Fibroblast of lung (primary cell): ENCODE results near the gene CEP20. TPM values are rescaled to one million over a fixed set of nuclear protein-coding genes. Genes with fewer than 3 reads are reported as not detected.
A peak's percentile ranks its signal among the peaks of the same experiment; 100 is the strongest.

Experiments
- DNase-seq, 2 donors: peaks; one replicate each; pipeline versions ENCODE4 v3.0.0 to v3.0.0-alpha.2; 2010; ENCODE audit warnings: low read depth in 2 of 2
- H2AFZ ChIP-seq: 2 replicates; pipeline ENCODE4 v1.5.1; 2012; ENCODE audit warnings: low read length, control low read depth, inconsistent platforms
- H3K27ac ChIP-seq: 2 replicates; pipeline ENCODE4 v1.5.1; 2011; ENCODE audit warnings: low read length, control low read depth; ENCODE audit not compliant: insufficient read depth
- H3K27me3 ChIP-seq: 2 replicates; pipeline ENCODE4 v1.5.1; 2011; ENCODE audit warnings: mild to moderate bottlenecking, low read length; ENCODE audit not compliant: control insufficient read depth, insufficient read depth
- H3K36me3 ChIP-seq: 2 replicates; pipeline ENCODE4 v1.5.1; 2011; ENCODE audit warnings: low read length; ENCODE audit not compliant: control insufficient read depth, insufficient read depth
- H3K4me1 ChIP-seq: 2 replicates; pipeline ENCODE4 v1.5.1; 2011; ENCODE audit warnings: low read length; ENCODE audit not compliant: control insufficient read depth, insufficient read depth; ENCODE audit errors: extremely low read depth
- H3K4me2 ChIP-seq: 2 replicates; pipeline ENCODE4 v1.5.1; 2011; ENCODE audit warnings: low read length, control low read depth; ENCODE audit not compliant: insufficient read depth; ENCODE audit errors: extremely low read depth
- H3K4me3 ChIP-seq, 4 experiments: fragments of 200-600 bp in 1 of 4; sonication (generic) in 1 of 4; replicated peaks in 1 of 4; 2 replicates each; pipeline ENCODE4 v1.5.1; 2011 to 2016; ENCODE audit warnings: low read length in 4 of 4, low read depth in 3 of 4, mild to moderate bottlenecking in 3 of 4, control low read depth in 2 of 4, inconsistent platforms in 1 of 4, mixed read lengths in 1 of 4; ENCODE audit not compliant: insufficient read depth in 1 of 4; ENCODE audit errors: control extremely low read depth in 1 of 4
- H3K79me2 ChIP-seq: 2 replicates; pipeline ENCODE4 v1.5.1; 2012; ENCODE audit warnings: mild to moderate bottlenecking, low read length, inconsistent platforms; ENCODE audit not compliant: control insufficient read depth, insufficient read depth
- H3K9ac ChIP-seq: 2 replicates; pipeline ENCODE4 v1.5.1; 2011; ENCODE audit warnings: mild to moderate bottlenecking, low read length, control low read depth; ENCODE audit not compliant: insufficient read depth
- H3K9me3 ChIP-seq: 2 replicates; pipeline ENCODE4 v1.5.1; 2012; ENCODE audit warnings: low read depth, low read length; ENCODE audit not compliant: control insufficient read depth, insufficient read depth
- H4K20me1 ChIP-seq: 2 replicates; pipeline ENCODE4 v1.5.1; 2011; ENCODE audit warnings: low read length; ENCODE audit not compliant: control insufficient read depth, insufficient read depth; ENCODE audit errors: extremely low read depth
- CTCF ChIP-seq, 2 donors: IDR thresholded peaks in 1 of 2; conservative IDR thresholded peaks in 1 of 2; 1 replicate in 1 of 2; 2 replicates in 1 of 2; pipeline ENCODE4 v1.5.1; 2011 to 2012; ENCODE audit warnings: low read length in 2 of 2, control low read depth in 1 of 2, inconsistent platforms in 1 of 2, low read depth in 1 of 2, mild to moderate bottlenecking in 1 of 2
- EZH2 ChIP-seq: IDR thresholded peaks from 2 replicates; pipeline ENCODE4 v1.5.1; 2012; ENCODE audit warnings: low read length, control low read depth, mild to moderate bottlenecking; ENCODE audit errors: missing control alignments
- polyA plus RNA-seq, 2 donors: library from polyadenylated mRNA; depleted of rRNA in 1 of 2; stranded (reverse) in 1 of 2; unstranded in 1 of 2; fragments of >200 nt; gene quantifications; 2 replicates each; pipeline ENCODE4 v1.2.1, GENCODE V29; 2011 to 2012; ENCODE audit warnings: missing spikeins in 1 of 2
- total RNA-seq: library from RNA; depleted of rRNA; stranded (reverse); fragments of >200 nt; gene quantifications from 2 replicates; pipeline ENCODE4 v1.2.1, GENCODE V29; 2014

Gene CEP20
- total and polyA plus RNA-seq, 2 donors (not counting 1 experiment from before 2014, with no cell fraction given): 42.9 to 60.9 TPM

DNA sequence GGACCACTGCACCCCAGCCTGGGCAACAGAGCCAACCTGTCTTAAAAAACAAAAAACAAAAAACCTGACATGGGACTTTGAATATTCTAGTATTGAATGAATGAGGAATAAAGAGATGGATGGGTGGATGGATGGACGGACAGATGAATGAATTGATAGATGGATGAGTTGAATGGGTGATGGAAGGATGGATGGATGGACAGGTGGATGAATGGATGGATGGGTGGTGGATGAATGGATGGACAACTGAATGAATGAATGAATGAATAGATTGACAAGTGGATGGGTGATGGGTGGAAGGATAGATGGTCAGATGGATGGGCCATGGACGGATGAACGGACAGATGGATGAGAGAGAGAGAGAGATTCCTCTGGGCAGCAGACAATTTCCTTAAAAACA is 22.8 kb upstream of the CEP20 start:
- H3K27me3 ChIP-seq: no peaks in the 10 kb centered on the region

DNA sequence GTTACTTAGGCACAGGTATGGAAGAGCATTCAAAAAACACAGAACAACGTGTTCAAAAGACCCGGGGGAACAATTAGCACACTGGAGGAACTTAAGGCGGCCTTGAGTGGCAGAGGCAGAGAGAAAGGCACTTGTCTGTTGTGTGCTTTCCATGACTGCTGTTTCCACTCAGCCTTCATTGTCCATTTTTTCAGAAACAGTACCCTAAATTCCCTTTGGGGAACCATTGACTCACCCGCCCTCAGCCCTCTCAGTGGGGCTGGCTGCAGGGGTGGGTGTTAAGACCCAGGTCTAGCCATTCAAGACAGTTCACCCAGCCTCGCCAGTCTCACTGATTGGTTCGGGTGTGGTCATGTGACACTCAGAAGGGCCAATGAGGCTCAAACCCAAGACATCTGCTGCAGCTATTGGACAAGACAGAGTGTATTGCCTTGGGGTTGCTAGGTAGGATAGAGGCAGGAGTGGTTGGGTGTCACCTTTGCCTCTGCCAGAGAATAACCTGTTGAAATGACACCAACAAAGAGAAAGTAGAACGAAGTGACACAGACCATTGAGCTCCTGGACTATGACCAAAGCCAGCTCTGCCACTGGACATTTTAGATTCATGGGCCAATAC is 19.6 kb upstream of the CEP20 start:
- H3K27ac ChIP-seq: no peak overlapping the region
- no peaks in the 10 kb centered on the region for H4K20me1 ChIP-seq
- H3K4me3 ChIP-seq: no peak overlapping the region
- no peaks in the 10 kb centered on the region for H3K79me2 ChIP-seq
- no peak overlapping the region for H3K4me2 ChIP-seq
- peak in 1 of 2 donors; percentile 30 for DNase-seq
- no peak overlapping the region for H2AFZ ChIP-seq
- H3K4me1 ChIP-seq: no peaks in the 10 kb centered on the region
- no peak overlapping the region for H3K9ac ChIP-seq
- H3K9me3 ChIP-seq: no peaks in the 10 kb centered on the region
- no peaks in the 10 kb centered on the region for H3K36me3 ChIP-seq
- TF ChIP-seq CTCF (conservative IDR thresholded peaks at IDR 0.05 in 1 of 2, IDR thresholded peaks at IDR 0.05 in 1 of 2; ENCODE audit: low read depth in 1 of 2, low read length in 2 of 2) (no peak), EZH2 (no peak)
- H3K27me3 ChIP-seq: no peaks in the 10 kb centered on the region

More for the DNA sequence above, 22.8 kb upstream of the CEP20 start:
- Histone ChIP-seq H3K4me3 (no peak overlapping the region), H3K36me3 (no peaks in the 10 kb centered on the region), H3K9me3 (no peaks in the 10 kb centered on the region), H3K9ac (no peak overlapping the region), H3K27ac (no peak overlapping the region), H3K79me2 (no peaks in the 10 kb centered on the region), H2AFZ (no peak overlapping the region), H3K4me2 (no peak overlapping the region), H3K4me1 (no peaks in the 10 kb centered on the region), H4K20me1 (no peaks in the 10 kb centered on the region)
- TF ChIP-seq CTCF (conservative IDR thresholded peaks at IDR 0.05 in 1 of 2, IDR thresholded peaks at IDR 0.05 in 1 of 2; ENCODE audit: low read depth in 1 of 2, low read length in 2 of 2) (no peak), EZH2 (no peak)
- DNase-seq: no peak

- Histone ChIP-seq H3K9ac (no peak overlapping the region), H3K27me3 (no peaks in the 10 kb centered on the region), H3K27ac (no peak overlapping the region), H3K36me3 (no peaks in the 10 kb centered on the region), H3K4me1 (no peaks in the 10 kb centered on the region), H2AFZ (no peak overlapping the region), H3K79me2 (no peaks in the 10 kb centered on the region), H3K4me2 (no peak overlapping the region), H4K20me1 (no peaks in the 10 kb centered on the region), H3K4me3 (no peak overlapping the region), H3K9me3 (no peaks in the 10 kb centered on the region)
- no peak for DNase-seq
- TF ChIP-seq EZH2 (no peak), CTCF (conservative IDR thresholded peaks at IDR 0.05 in 1 of 2, IDR thresholded peaks at IDR 0.05 in 1 of 2; ENCODE audit: low read depth in 1 of 2, low read length in 2 of 2) (no peak)
Measured at GRCh38 chr16:15906439-15906838, 18.0 kb upstream of the CEP20 start.
